ENCODE data around the gene LRRC8C. TPM values are rescaled to one million over a fixed set of nuclear protein-coding genes. Genes with fewer than 3 reads are reported as not detected.

The LRRC8C gene
- total and polyA plus RNA-seq, 8 donors = 8.3 to 11.6 (median 9.2) TPM

- ATAC-seq (no peak), DNase-seq (no peak)
- H3K9me3 ChIP-seq = no peaks in the 10 kb centered on the region
- H3K27me3 ChIP-seq = no peaks in the 10 kb centered on the region
- H3K4me3 ChIP-seq = no peak overlapping the region
- no peaks in the 10 kb centered on the region for H3K4me1 ChIP-seq
- H3K36me3 ChIP-seq = no peaks in the 10 kb centered on the region
- TF ChIP-seq CTCF (IDR thresholded peaks at IDR 0.05) = no peak
- intact Hi-C loops (cut with DNase I) = no loop called here
- H3K27ac ChIP-seq = no peak overlapping the region
Observed at GRCh38 chr1:89739844-89740216, 106.9 kb downstream of the LRRC8C start.

- no peaks in the 10 kb centered on the region for H3K36me3 ChIP-seq
- no peak overlapping the region for H3K27ac ChIP-seq
- no peak for TF ChIP-seq CTCF (IDR thresholded peaks at IDR 0.05)
- DNase-seq = no peak
- no peaks in the 10 kb centered on the region for H3K9me3 ChIP-seq
- intact Hi-C loops (cut with DNase I) = no loop called here
- no peaks in the 10 kb centered on the region for H3K4me1 ChIP-seq
- H3K27me3 ChIP-seq = no peaks in the 10 kb centered on the region
- no peak for ATAC-seq
- no peak overlapping the region for H3K4me3 ChIP-seq
Observed at GRCh38 chr1:89743788-89744187, 110.9 kb downstream of the LRRC8C start.

GRCh38 chr1:89746424-89747149 lies 113.7 kb downstream of the LRRC8C start:
- Histone ChIP-seq H3K4me1 (no peaks in the 10 kb centered on the region), H3K27ac (no peak overlapping the region), H3K9me3 (no peaks in the 10 kb centered on the region), H3K36me3 (no peaks in the 10 kb centered on the region), H3K4me3 (no peak overlapping the region), H3K27me3 (no peaks in the 10 kb centered on the region)
- DNase-seq (no peak), ATAC-seq (no peak)
- TF ChIP-seq CTCF (IDR thresholded peaks at IDR 0.05) = no peak
- intact Hi-C loops (cut with DNase I) = no loop called here

GRCh38 chr1:89753761-89754160 lies 120.8 kb downstream of the LRRC8C start:
- ATAC-seq = peak; percentile 20
- intact Hi-C loops (cut with DNase I) = no loop called here
- H3K27ac ChIP-seq = peak overlapping the region; percentile 47 to 80

GRCh38 chr1:89754518-89754917 lies 121.6 kb downstream of the LRRC8C start:
- intact Hi-C loops (cut with DNase I) = no loop called here
- Histone ChIP-seq H3K36me3 (no peaks in the 10 kb centered on the region), H3K9me3 (no peaks in the 10 kb centered on the region), H3K4me3 (no peak overlapping the region), H3K27ac (peak overlapping the region; percentile 47 to 80), H3K27me3 (no peaks in the 10 kb centered on the region), H3K4me1 (peaks cover 8 to 57% of the 10 kb centered on the region in 2 donors)
- TF ChIP-seq CTCF (IDR thresholded peaks at IDR 0.05) = no peak
- DNase-seq = no peak
- peak; percentile 56 for ATAC-seq

More at GRCh38 chr1:89753761-89754160, 120.8 kb downstream of the LRRC8C start:
- no peak for DNase-seq
- no peaks in the 10 kb centered on the region for H3K27me3 ChIP-seq
- H3K9me3 ChIP-seq = no peaks in the 10 kb centered on the region
- no peak overlapping the region for H3K4me3 ChIP-seq
- TF ChIP-seq CTCF (IDR thresholded peaks at IDR 0.05) = no peak
- H3K4me1 ChIP-seq = peaks cover 8 to 49% of the 10 kb centered on the region in 2 donors
- no peaks in the 10 kb centered on the region for H3K36me3 ChIP-seq
